ENCODE data around the gene ACE. TPM values are rescaled to one million over a fixed set of nuclear protein-coding genes. Genes with fewer than 3 reads are reported as not detected.

Gene ACE
- total and polyA plus RNA-seq, 2 experiments from 2014 or later: 0.82 to 9.1 TPM

DNA sequence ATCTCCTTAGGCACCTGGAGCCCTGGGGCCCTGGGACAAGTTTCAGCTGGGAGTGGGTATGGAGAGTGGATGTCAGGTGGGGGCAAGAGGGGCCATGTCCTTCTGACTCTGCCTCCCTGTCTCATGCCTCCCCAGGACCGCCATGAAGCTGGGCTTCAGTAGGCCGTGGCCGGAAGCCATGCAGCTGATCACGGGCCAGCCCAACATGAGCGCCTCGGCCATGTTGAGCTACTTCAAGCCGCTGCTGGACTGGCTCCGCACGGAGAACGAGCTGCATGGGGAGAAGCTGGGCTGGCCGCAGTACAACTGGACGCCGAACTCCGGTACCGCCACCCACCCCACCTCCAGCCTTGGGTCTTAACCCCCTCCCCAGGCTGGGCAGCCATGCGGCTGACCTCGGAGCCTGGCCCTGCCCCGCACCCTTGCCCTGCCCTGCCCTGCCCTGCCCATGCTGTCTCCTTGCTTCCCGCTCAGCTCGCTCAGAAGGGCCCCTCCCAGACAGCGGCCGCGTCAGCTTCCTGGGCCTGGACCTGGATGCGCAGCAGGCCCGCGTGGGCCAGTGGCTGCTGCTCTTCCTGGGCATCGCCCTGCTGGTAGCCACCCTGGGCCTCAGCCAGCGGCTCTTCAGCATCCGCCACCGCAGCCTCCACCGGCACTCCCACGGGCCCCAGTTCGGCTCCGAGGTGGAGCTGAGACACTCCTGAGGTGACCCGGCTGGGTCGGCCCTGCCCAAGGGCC lies 20.0 kb downstream of the ACE start:
- Mint-ChIP-seq H3K9me3 (no peaks in the 10 kb centered on the region), H3K4me1 (peaks cover 10% of the 10 kb centered on the region), H3K27ac (no peak overlapping the region), H3K27me3 (ENCODE audit: insufficient read depth, low read depth, poor library complexity) (no peaks in the 10 kb centered on the region), H3K4me3 (no peak overlapping the region), H3K36me3 (ENCODE audit: low read depth) (no peaks in the 10 kb centered on the region)
- no peak overlapping the region for H3K4me3 ChIP-seq
- no peaks in the 10 kb centered on the region for H3K4me1 ChIP-seq (ENCODE audit: insufficient read depth)
- no peaks in the 10 kb centered on the region for H3K9me2 ChIP-seq (ENCODE audit: insufficient read depth)
- H3K27ac ChIP-seq (ENCODE audit: low read depth): no peak overlapping the region
- H3K4me2 ChIP-seq: no peak overlapping the region
- H3K79me2 ChIP-seq (replicated peaks; ENCODE audit: insufficient read depth): no peaks in the 10 kb centered on the region
- H3K27me3 ChIP-seq (ENCODE audit: insufficient read depth): no peaks in the 10 kb centered on the region
- no peaks in the 10 kb centered on the region for H3F3A ChIP-seq (replicated peaks; ENCODE audit: low read depth)
- no peaks in the 10 kb centered on the region for H3K36me3 ChIP-seq (ENCODE audit: insufficient read depth)
- TF ChIP-seq, protein P1, sequence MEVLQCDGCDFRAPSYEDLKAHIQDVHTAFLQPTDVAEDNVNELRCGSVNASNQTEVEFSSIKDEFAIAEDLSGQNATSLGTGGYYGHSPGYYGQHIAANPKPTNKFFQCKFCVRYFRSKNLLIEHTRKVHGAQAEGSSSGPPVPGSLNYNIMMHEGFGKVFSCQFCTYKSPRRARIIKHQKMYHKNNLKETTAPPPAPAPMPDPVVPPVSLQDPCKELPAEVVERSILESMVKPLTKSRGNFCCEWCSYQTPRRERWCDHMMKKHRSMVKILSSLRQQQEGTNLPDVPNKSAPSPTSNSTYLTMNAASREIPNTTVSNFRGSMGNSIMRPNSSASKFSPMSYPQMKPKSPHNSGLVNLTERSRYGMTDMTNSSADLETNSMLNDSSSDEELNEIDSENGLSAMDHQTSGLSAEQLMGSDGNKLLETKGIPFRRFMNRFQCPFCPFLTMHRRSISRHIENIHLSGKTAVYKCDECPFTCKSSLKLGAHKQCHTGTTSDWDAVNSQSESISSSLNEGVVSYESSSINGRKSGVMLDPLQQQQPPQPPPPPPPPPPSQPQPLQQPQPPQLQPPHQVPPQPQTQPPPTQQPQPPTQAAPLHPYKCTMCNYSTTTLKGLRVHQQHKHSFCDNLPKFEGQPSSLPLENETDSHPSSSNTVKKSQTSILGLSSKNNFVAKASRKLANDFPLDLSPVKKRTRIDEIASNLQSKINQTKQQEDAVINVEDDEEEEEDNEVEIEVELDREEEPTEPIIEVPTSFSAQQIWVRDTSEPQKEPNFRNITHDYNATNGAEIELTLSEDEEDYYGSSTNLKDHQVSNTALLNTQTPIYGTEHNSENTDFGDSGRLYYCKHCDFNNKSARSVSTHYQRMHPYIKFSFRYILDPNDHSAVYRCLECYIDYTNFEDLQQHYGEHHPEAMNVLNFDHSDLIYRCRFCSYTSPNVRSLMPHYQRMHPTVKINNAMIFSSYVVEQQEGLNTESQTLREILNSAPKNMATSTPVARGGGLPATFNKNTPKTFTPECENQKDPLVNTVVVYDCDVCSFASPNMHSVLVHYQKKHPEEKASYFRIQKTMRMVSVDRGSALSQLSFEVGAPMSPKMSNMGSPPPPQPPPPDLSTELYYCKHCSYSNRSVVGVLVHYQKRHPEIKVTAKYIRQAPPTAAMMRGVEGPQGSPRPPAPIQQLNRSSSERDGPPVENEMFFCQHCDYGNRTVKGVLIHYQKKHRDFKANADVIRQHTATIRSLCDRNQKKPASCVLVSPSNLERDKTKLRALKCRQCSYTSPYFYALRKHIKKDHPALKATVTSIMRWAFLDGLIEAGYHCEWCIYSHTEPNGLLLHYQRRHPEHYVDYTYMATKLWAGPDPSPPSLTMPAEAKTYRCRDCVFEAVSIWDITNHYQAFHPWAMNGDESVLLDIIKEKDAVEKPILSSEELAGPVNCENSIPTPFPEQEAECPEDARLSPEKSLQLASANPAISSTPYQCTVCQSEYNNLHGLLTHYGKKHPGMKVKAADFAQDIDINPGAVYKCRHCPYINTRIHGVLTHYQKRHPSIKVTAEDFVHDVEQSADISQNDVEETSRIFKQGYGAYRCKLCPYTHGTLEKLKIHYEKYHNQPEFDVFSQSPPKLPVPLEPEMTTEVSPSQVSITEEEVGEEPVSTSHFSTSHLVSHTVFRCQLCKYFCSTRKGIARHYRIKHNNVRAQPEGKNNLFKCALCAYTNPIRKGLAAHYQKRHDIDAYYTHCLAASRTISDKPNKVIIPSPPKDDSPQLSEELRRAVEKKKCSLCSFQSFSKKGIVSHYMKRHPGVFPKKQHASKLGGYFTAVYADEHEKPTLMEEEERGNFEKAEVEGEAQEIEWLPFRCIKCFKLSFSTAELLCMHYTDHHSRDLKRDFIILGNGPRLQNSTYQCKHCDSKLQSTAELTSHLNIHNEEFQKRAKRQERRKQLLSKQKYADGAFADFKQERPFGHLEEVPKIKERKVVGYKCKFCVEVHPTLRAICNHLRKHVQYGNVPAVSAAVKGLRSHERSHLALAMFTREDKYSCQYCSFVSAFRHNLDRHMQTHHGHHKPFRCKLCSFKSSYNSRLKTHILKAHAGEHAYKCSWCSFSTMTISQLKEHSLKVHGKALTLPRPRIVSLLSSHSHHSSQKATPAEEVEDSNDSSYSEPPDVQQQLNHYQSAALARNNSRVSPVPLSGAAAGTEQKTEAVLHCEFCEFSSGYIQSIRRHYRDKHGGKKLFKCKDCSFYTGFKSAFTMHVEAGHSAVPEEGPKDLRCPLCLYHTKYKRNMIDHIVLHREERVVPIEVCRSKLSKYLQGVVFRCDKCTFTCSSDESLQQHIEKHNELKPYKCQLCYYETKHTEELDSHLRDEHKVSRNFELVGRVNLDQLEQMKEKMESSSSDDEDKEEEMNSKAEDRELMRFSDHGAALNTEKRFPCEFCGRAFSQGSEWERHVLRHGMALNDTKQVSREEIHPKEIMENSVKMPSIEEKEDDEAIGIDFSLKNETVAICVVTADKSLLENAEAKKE (CRISPR knock-in tag; IDR thresholded peaks at IDR 0.05): no peak
- TF ChIP-seq JUNB (IDR thresholded peaks at IDR 0.05; ENCODE audit: unreplicated experiment) (no peak), POLR2AphosphoS5 (IDR thresholded peaks at IDR 0.05; ENCODE audit: low read depth) (no peak), EZH2 (IDR thresholded peaks at IDR 0.05; ENCODE audit: low read depth, unreplicated experiment) (no peak), ZNF331 (CRISPR knock-in tag; IDR thresholded peaks at IDR 0.05; ENCODE audit: low read depth) (no peak), CREB1 (CRISPR knock-in tag; IDR thresholded peaks at IDR 0.05; ENCODE audit: low read depth) (no peak), ZNF114 (CRISPR knock-in tag; IDR thresholded peaks at IDR 0.05) (no peak)
- TF ChIP-seq, protein P2, sequence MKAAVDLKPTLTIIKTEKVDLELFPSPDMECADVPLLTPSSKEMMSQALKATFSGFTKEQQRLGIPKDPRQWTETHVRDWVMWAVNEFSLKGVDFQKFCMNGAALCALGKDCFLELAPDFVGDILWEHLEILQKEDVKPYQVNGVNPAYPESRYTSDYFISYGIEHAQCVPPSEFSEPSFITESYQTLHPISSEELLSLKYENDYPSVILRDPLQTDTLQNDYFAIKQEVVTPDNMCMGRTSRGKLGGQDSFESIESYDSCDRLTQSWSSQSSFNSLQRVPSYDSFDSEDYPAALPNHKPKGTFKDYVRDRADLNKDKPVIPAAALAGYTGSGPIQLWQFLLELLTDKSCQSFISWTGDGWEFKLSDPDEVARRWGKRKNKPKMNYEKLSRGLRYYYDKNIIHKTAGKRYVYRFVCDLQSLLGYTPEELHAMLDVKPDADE (IDR thresholded peaks at IDR 0.05): no peak
- TF ChIP-seq, protein P3, sequence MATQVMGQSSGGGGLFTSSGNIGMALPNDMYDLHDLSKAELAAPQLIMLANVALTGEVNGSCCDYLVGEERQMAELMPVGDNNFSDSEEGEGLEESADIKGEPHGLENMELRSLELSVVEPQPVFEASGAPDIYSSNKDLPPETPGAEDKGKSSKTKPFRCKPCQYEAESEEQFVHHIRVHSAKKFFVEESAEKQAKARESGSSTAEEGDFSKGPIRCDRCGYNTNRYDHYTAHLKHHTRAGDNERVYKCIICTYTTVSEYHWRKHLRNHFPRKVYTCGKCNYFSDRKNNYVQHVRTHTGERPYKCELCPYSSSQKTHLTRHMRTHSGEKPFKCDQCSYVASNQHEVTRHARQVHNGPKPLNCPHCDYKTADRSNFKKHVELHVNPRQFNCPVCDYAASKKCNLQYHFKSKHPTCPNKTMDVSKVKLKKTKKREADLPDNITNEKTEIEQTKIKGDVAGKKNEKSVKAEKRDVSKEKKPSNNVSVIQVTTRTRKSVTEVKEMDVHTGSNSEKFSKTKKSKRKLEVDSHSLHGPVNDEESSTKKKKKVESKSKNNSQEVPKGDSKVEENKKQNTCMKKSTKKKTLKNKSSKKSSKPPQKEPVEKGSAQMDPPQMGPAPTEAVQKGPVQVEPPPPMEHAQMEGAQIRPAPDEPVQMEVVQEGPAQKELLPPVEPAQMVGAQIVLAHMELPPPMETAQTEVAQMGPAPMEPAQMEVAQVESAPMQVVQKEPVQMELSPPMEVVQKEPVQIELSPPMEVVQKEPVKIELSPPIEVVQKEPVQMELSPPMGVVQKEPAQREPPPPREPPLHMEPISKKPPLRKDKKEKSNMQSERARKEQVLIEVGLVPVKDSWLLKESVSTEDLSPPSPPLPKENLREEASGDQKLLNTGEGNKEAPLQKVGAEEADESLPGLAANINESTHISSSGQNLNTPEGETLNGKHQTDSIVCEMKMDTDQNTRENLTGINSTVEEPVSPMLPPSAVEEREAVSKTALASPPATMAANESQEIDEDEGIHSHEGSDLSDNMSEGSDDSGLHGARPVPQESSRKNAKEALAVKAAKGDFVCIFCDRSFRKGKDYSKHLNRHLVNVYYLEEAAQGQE (IDR thresholded peaks at IDR 0.05; ENCODE audit: unreplicated experiment): no peak
- DNase-seq (ENCODE audit: low spot score) (no peak), ATAC-seq (no peak; the same call in 2 of the 3 replicates)
- no peak overlapping the region; the same call in 1 of the 2 replicates for H2AFZ ChIP-seq
- no peaks in the 10 kb centered on the region for H4K20me1 ChIP-seq (replicated peaks; ENCODE audit: insufficient read depth)
